Measurements from ENCODE around the gene CYP2S1. TPM values are rescaled to one million over a fixed set of nuclear protein-coding genes. Genes with fewer than 3 reads are reported as not detected.

CYP2S1 gene
- total and polyA plus RNA-seq, 9 of the 15 experiments (the other 6 are each of a cell fraction or from before 2014, with no cell fraction given), result 0.07 to 1.9 (median 0.41) TPM

GRCh38 chr19:41218615-41219507 lies 25.8 kb downstream of the CYP2S1 start, which contains the start of gene AXL (continued):
- TF ChIP-seq, protein P1, sequence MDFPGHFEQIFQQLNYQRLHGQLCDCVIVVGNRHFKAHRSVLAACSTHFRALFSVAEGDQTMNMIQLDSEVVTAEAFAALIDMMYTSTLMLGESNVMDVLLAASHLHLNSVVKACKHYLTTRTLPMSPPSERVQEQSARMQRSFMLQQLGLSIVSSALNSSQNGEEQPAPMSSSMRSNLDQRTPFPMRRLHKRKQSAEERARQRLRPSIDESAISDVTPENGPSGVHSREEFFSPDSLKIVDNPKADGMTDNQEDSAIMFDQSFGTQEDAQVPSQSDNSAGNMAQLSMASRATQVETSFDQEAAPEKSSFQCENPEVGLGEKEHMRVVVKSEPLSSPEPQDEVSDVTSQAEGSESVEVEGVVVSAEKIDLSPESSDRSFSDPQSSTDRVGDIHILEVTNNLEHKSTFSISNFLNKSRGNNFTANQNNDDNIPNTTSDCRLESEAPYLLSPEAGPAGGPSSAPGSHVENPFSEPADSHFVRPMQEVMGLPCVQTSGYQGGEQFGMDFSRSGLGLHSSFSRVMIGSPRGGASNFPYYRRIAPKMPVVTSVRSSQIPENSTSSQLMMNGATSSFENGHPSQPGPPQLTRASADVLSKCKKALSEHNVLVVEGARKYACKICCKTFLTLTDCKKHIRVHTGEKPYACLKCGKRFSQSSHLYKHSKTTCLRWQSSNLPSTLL (IDR thresholded peaks at IDR 0.05), result 0 out of 2 replicates have a peak, but pooled peaks have one; percentile 13
- 0 out of 2 replicates have a peak, but pooled peaks have one; percentile 53 for TF ChIP-seq ADNP (tag; IDR thresholded peaks at IDR 0.05)
- TF ChIP-seq HDAC2 (IDR thresholded peaks at IDR 0.05), result 0 out of 2 replicates have a peak, but pooled peaks have one; percentile 8
- TF ChIP-seq, protein P2, sequence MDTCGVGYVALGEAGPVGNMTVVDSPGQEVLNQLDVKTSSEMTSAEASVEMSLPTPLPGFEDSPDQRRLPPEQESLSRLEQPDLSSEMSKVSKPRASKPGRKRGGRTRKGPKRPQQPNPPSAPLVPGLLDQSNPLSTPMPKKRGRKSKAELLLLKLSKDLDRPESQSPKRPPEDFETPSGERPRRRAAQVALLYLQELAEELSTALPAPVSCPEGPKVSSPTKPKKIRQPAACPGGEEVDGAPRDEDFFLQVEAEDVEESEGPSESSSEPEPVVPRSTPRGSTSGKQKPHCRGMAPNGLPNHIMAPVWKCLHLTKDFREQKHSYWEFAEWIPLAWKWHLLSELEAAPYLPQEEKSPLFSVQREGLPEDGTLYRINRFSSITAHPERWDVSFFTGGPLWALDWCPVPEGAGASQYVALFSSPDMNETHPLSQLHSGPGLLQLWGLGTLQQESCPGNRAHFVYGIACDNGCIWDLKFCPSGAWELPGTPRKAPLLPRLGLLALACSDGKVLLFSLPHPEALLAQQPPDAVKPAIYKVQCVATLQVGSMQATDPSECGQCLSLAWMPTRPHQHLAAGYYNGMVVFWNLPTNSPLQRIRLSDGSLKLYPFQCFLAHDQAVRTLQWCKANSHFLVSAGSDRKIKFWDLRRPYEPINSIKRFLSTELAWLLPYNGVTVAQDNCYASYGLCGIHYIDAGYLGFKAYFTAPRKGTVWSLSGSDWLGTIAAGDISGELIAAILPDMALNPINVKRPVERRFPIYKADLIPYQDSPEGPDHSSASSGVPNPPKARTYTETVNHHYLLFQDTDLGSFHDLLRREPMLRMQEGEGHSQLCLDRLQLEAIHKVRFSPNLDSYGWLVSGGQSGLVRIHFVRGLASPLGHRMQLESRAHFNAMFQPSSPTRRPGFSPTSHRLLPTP (IDR thresholded peaks at IDR 0.05; ENCODE audit: borderline replicate concordance, extremely low read depth, insufficient read length), result no peak
- TF ChIP-seq HNRNPL (IDR thresholded peaks at IDR 0.05; ENCODE audit: low read depth, low read length), result peak; percentile 50; the same call in 1 of the 2 replicates
